Testis (tissue), 3 donors: Measurements from ENCODE around the gene CADPS. TPM values are rescaled to one million over a fixed set of nuclear protein-coding genes. Genes with fewer than 3 reads are reported as not detected.

Experiments
- DNase-seq: peaks from one replicate; pipeline ENCODE4 v3.0.0-alpha.2; 2019
- H3K27ac ChIP-seq, 2 donors: fragments of 200-600 bp; sonication (generic); one replicate each; pipeline ENCODE4 v1.5.1; 2019
- H3K27me3 ChIP-seq: fragments of 200-600 bp; sonication (generic); one replicate; pipeline ENCODE4 v1.5.1; 2019
- H3K36me3 ChIP-seq: fragments of 200-600 bp; sonication (generic); one replicate; pipeline ENCODE4 v1.5.1; 2017; ENCODE audit warnings: low read depth; ENCODE audit errors: missing control alignments
- H3K4me1 ChIP-seq: fragments of 200-600 bp; sonication (generic); one replicate; pipeline ENCODE4 v1.5.1; 2019
- H3K4me3 ChIP-seq, 2 donors: fragments of 200-600 bp; sonication (generic); one replicate each; pipeline ENCODE4 v1.5.1; 2017 to 2019
- H3K9me3 ChIP-seq: fragments of 200-600 bp; sonication (generic); one replicate; pipeline ENCODE4 v1.5.1; 2017
- CTCF ChIP-seq, 3 experiments: fragments of 450-650 bp in 2 of 3; fragments of 200-600 bp in 1 of 3; sonication (generic) in 1 of 3; IDR thresholded peaks; one replicate each; pipeline ENCODE4 v1.5.1; 2016 to 2019; ENCODE audit warnings: antibody characterized with exemption in 3 of 3, mild to moderate bottlenecking in 2 of 3, moderate library complexity in 1 of 3
- POLR2A ChIP-seq: fragments of 450-650 bp; IDR thresholded peaks from one replicate; pipeline ENCODE4 v1.6.1; 2017; ENCODE audit warnings: antibody characterized with exemption, mild to moderate bottlenecking, moderate library complexity
- WGBS, 2 donors: methylation state at CpG; one replicate each; pipeline ENCODE4 v1.1.5; 2018; 5-methylcytosine and 5-hydroxymethylcytosine counted together
- intact Hi-C: fragments of 100-400 bp; cut with DNase I; formaldehyde crosslinking; loops from one replicate; pipeline ENCODE4 v1.15.1; 2023; ENCODE audit warnings: low total_unique reads
- polyA plus RNA-seq: library from polyadenylated mRNA; stranded (reverse); fragments of 350-450 nt; fragmentation: Illumina TruSeq; extraction: RNeasy Lipid Tissue Mini Kit (QIAGEN cat#74804); gene quantifications from one replicate; pipeline ENCODE4 v1.2.3, GENCODE V29; 2014; ENCODE audit warnings: low read depth, low replicate concordance; ENCODE audit not compliant: insufficient read depth
- total RNA-seq, 2 donors: library from RNA; depleted of rRNA; stranded (reverse); fragments of >200 nt; gene quantifications; one replicate each; pipeline ENCODE4 v1.2.3, GENCODE V29; 2016

Gene CADPS
- total and polyA plus RNA-seq, 3 donors from 2014 or later = 8.6 to 56.4 (median 21.6) TPM

- Histone ChIP-seq H3K9me3 (no peaks in the 10 kb centered on the region), H3K36me3 (no peaks in the 10 kb centered on the region), H3K4me1 (no peaks in the 10 kb centered on the region), H3K27me3 (no peaks in the 10 kb centered on the region), H3K27ac (no peak overlapping the region), H3K4me3 (no peak overlapping the region)
- TF ChIP-seq POLR2A = no peak
- no peak for TF ChIP-seq CTCF (IDR thresholded peaks at IDR 0.05)
- no peak for DNase-seq
- intact Hi-C loops = no loop called here
- 72 to 81% methylated on average over 9 of the region's 9 CpGs for WGBS, 2 donors
These were observed 459.9 kb downstream of the CADPS start for GRCh38 chr3:62415312-62415801.

GRCh38 chr3:62414786-62415185 lies 460.4 kb downstream of the CADPS start:
- TF ChIP-seq CTCF (IDR thresholded peaks at IDR 0.05) (no peak), POLR2A (no peak)
- H3K4me3 ChIP-seq = no peak overlapping the region
- no peaks in the 10 kb centered on the region for H3K36me3 ChIP-seq
- DNase-seq = no peak
- 88 to 90% methylated on average over 11 of the region's 11 CpGs for WGBS, 2 donors
- H3K27ac ChIP-seq = no peak overlapping the region
- H3K4me1 ChIP-seq = no peaks in the 10 kb centered on the region
- intact Hi-C loops = no loop called here
- no peaks in the 10 kb centered on the region for H3K9me3 ChIP-seq
- no peaks in the 10 kb centered on the region for H3K27me3 ChIP-seq

- TF ChIP-seq POLR2A (no peak), CTCF (IDR thresholded peaks at IDR 0.05) (no peak)
- no peaks in the 10 kb centered on the region for H3K27me3 ChIP-seq
- 83 to 84% methylated on average over 2 of the region's 2 CpGs for WGBS, 2 donors
- intact Hi-C loops = no loop called here
- DNase-seq = no peak
- no peaks in the 10 kb centered on the region for H3K36me3 ChIP-seq
- no peak overlapping the region for H3K27ac ChIP-seq
- H3K4me3 ChIP-seq = no peak overlapping the region
- H3K4me1 ChIP-seq = no peaks in the 10 kb centered on the region
- no peaks in the 10 kb centered on the region for H3K9me3 ChIP-seq
These were observed 461.5 kb downstream of the CADPS start for GRCh38 chr3:62413687-62414086.

GRCh38 chr3:62406945-62407344 lies 468.3 kb downstream of the CADPS start:
- Histone ChIP-seq H3K27ac (no peak overlapping the region), H3K4me3 (no peak overlapping the region), H3K27me3 (no peaks in the 10 kb centered on the region), H3K36me3 (no peaks in the 10 kb centered on the region), H3K9me3 (no peaks in the 10 kb centered on the region), H3K4me1 (no peaks in the 10 kb centered on the region)
- intact Hi-C loops = no loop called here
- no peak for DNase-seq
- TF ChIP-seq CTCF (IDR thresholded peaks at IDR 0.05) (no peak), POLR2A (no peak)
- 82 to 95% methylated on average over 2 of the region's 2 CpGs for WGBS, 2 donors

- Histone ChIP-seq H3K4me1 (no peaks in the 10 kb centered on the region), H3K36me3 (no peaks in the 10 kb centered on the region), H3K27me3 (no peaks in the 10 kb centered on the region), H3K27ac (no peak overlapping the region), H3K4me3 (no peak overlapping the region), H3K9me3 (no peaks in the 10 kb centered on the region)
- DNase-seq = no peak
- no peak for TF ChIP-seq POLR2A
- TF ChIP-seq CTCF (IDR thresholded peaks at IDR 0.05) = no peak
- whole genome bisulfite sequencing, 2 donors = 81 to 89% methylated on average over 6 of the region's 6 CpGs
- intact Hi-C loops = no loop called here
These were observed 469.6 kb downstream of the CADPS start for GRCh38 chr3:62405566-62405965.
